ENCODE results near the gene PCSK4. TPM values are rescaled to one million over a fixed set of nuclear protein-coding genes. Genes with fewer than 3 reads are reported as not detected.

The PCSK4 gene
- total and polyA plus RNA-seq, 9 of the 15 experiments (the other 6 are each of a cell fraction or from before 2014, with no cell fraction given) = 0.01 to 9.1 (median 2.1) TPM; not detected in 1

DNA sequence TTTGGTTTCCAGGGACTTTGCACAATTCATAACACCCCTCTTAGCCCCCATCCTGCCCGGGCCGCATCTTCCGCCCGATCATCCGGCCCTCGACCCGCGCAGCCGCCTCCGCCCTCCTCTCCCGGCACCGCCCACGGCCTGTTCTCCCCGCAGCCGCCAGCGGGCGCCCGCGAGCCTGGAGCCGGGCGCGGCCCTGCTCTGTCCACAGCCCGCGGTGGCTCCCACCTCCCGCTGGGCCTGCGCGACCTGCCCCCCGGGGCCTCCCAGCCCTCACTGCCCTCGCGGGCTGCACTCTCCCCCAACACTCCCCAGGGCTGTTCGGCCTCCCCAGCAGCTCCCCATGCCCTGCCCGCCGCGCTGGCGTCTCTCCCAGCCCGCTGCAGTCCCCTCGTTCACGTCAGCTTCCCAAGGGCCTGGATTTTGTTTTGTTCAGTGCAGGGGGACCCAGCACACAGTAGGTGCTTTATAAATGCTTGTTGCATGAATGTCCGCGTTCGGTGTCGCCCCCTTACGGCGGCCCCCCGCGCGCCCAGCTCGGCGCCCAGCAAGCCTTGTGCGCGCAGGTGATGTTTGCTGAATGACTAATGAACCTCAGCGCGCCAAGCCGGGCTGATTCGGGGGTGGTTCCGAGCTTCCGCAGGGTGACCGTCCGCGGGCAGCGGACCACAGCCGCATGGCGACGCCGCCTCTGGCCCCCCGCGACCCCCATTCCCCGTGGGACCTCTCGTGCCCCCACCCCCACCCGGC is 44.8 kb downstream of the PCSK4 start (continued):
- TF ChIP-seq BHLHE40 (IDR thresholded peaks at IDR 0.05; ENCODE audit: low read length) (0 out of 2 replicates have a peak, but pooled peaks have one; percentile 15), POLR2G (IDR thresholded peaks at IDR 0.05; ENCODE audit: low read depth, low read length) (peak; percentile 35), EWSR1 (IDR thresholded peaks at IDR 0.05; ENCODE audit: borderline replicate concordance, low read depth, partially characterized antibody) (no peak), KLF16 (IDR thresholded peaks at IDR 0.05) (peak; percentile 39; the same call in 1 of the 2 replicates), ZFP36 (IDR thresholded peaks at IDR 0.05; ENCODE audit: low read depth, low read length, partially characterized antibody) (peak; percentile 78), CREM (IDR thresholded peaks at IDR 0.05; ENCODE audit: low read depth) (peak; percentile 28; the same call in 1 of the 2 replicates), ZBTB7A (IDR thresholded peaks at IDR 0.05; ENCODE audit: borderline replicate concordance, control insufficient read depth, low read depth, low read length) (peak; percentile 72), MIER1 (IDR thresholded peaks at IDR 0.05; ENCODE audit: low read depth) (0 out of 2 replicates have a peak, but pooled peaks have one; percentile 56), PHF20 (IDR thresholded peaks at IDR 0.05; ENCODE audit: partially characterized antibody) (peak; percentile 47), ZFX (CRISPR knock-in tag; IDR thresholded peaks at IDR 0.05) (peak; percentile 84)
- TF ChIP-seq, protein P1, sequence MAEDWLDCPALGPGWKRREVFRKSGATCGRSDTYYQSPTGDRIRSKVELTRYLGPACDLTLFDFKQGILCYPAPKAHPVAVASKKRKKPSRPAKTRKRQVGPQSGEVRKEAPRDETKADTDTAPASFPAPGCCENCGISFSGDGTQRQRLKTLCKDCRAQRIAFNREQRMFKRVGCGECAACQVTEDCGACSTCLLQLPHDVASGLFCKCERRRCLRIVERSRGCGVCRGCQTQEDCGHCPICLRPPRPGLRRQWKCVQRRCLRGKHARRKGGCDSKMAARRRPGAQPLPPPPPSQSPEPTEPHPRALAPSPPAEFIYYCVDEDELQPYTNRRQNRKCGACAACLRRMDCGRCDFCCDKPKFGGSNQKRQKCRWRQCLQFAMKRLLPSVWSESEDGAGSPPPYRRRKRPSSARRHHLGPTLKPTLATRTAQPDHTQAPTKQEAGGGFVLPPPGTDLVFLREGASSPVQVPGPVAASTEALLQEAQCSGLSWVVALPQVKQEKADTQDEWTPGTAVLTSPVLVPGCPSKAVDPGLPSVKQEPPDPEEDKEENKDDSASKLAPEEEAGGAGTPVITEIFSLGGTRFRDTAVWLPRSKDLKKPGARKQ (CRISPR knock-in tag; IDR thresholded peaks at IDR 0.05) = no peak
- TF ChIP-seq, protein P2, sequence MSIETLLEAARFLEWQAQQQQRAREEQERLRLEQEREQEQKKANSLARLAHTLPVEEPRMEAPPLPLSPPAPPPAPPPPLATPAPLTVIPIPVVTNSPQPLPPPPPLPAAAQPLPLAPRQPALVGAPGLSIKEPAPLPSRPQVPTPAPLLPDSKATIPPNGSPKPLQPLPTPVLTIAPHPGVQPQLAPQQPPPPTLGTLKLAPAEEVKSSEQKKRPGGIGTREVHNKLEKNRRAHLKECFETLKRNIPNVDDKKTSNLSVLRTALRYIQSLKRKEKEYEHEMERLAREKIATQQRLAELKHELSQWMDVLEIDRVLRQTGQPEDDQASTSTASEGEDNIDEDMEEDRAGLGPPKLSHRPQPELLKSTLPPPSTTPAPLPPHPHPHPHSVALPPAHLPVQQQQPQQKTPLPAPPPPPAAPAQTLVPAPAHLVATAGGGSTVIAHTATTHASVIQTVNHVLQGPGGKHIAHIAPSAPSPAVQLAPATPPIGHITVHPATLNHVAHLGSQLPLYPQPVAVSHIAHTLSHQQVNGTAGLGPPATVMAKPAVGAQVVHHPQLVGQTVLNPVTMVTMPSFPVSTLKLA (conservative IDR thresholded peaks at IDR 0.05) = peak in 1 of 2 experiments; percentile 50; a peak in 2 of 4 replicates
- TF ChIP-seq, protein P3, sequence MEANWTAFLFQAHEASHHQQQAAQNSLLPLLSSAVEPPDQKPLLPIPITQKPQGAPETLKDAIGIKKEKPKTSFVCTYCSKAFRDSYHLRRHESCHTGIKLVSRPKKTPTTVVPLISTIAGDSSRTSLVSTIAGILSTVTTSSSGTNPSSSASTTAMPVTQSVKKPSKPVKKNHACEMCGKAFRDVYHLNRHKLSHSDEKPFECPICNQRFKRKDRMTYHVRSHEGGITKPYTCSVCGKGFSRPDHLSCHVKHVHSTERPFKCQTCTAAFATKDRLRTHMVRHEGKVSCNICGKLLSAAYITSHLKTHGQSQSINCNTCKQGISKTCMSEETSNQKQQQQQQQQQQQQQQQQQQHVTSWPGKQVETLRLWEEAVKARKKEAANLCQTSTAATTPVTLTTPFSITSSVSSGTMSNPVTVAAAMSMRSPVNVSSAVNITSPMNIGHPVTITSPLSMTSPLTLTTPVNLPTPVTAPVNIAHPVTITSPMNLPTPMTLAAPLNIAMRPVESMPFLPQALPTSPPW (CRISPR knock-in tag; IDR thresholded peaks at IDR 0.05) = peak; percentile 61
- TF ChIP-seq, protein P4, sequence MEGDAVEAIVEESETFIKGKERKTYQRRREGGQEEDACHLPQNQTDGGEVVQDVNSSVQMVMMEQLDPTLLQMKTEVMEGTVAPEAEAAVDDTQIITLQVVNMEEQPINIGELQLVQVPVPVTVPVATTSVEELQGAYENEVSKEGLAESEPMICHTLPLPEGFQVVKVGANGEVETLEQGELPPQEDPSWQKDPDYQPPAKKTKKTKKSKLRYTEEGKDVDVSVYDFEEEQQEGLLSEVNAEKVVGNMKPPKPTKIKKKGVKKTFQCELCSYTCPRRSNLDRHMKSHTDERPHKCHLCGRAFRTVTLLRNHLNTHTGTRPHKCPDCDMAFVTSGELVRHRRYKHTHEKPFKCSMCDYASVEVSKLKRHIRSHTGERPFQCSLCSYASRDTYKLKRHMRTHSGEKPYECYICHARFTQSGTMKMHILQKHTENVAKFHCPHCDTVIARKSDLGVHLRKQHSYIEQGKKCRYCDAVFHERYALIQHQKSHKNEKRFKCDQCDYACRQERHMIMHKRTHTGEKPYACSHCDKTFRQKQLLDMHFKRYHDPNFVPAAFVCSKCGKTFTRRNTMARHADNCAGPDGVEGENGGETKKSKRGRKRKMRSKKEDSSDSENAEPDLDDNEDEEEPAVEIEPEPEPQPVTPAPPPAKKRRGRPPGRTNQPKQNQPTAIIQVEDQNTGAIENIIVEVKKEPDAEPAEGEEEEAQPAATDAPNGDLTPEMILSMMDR (IDR thresholded peaks at IDR 0.05 in 2 of 3, conservative IDR thresholded peaks at IDR 0.05 in 1 of 3; ENCODE audit: insufficient read depth in 2 of 3, low read depth in 1 of 3, low read length in 3 of 3) = peak; percentile 90 to 94 (median 91)
- TF ChIP-seq, protein P5, sequence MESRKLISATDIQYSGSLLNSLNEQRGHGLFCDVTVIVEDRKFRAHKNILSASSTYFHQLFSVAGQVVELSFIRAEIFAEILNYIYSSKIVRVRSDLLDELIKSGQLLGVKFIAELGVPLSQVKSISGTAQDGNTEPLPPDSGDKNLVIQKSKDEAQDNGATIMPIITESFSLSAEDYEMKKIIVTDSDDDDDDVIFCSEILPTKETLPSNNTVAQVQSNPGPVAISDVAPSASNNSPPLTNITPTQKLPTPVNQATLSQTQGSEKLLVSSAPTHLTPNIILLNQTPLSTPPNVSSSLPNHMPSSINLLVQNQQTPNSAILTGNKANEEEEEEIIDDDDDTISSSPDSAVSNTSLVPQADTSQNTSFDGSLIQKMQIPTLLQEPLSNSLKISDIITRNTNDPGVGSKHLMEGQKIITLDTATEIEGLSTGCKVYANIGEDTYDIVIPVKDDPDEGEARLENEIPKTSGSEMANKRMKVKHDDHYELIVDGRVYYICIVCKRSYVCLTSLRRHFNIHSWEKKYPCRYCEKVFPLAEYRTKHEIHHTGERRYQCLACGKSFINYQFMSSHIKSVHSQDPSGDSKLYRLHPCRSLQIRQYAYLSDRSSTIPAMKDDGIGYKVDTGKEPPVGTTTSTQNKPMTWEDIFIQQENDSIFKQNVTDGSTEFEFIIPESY (CRISPR knock-in tag; IDR thresholded peaks at IDR 0.05) = 0 out of 2 replicates have a peak, but pooled peaks have one; percentile 37
